Gastrocnemius medialis (tissue), 4 donors: ENCODE data around the gene STX1A.

Experiments
- CTCF ChIP-seq, 5 experiments: fragments of 450-650 bp in 3 of 5; fragments of 200-600 bp in 2 of 5; sonication (generic) in 2 of 5; IDR thresholded peaks in 4 of 5; conservative IDR thresholded peaks in 1 of 5; 1 replicate in 4 of 5; 2 replicates in 1 of 5; pipeline ENCODE4 v1.5.1; 2016 to 2019; ENCODE audit warnings: antibody characterized with exemption in 5 of 5, mild to moderate bottlenecking in 3 of 5, moderate library complexity in 3 of 5
- POLR2A ChIP-seq, 2 donors: fragments of 450-650 bp; IDR thresholded peaks; one replicate each; pipeline ENCODE4 v1.6.1; 2017; ENCODE audit warnings: antibody characterized with exemption in 2 of 2, mild to moderate bottlenecking in 2 of 2, moderate library complexity in 2 of 2

- TF ChIP-seq CTCF (IDR thresholded peaks at IDR 0.05 in 4 of 5, conservative IDR thresholded peaks at IDR 0.05 in 1 of 5) (no peak), POLR2A (IDR thresholded peaks at IDR 0.05) (no peak)
Observed at GRCh38 chr7:73749931-73750776, 30.7 kb upstream of the STX1A start.
